Measurements from ENCODE around the gene KRTAP16-1. TPM values are rescaled to one million over a fixed set of nuclear protein-coding genes. Genes with fewer than 3 reads are reported as not detected.

KRTAP16-1 gene
- total and polyA plus RNA-seq, 12 donors: not detected

DNA sequence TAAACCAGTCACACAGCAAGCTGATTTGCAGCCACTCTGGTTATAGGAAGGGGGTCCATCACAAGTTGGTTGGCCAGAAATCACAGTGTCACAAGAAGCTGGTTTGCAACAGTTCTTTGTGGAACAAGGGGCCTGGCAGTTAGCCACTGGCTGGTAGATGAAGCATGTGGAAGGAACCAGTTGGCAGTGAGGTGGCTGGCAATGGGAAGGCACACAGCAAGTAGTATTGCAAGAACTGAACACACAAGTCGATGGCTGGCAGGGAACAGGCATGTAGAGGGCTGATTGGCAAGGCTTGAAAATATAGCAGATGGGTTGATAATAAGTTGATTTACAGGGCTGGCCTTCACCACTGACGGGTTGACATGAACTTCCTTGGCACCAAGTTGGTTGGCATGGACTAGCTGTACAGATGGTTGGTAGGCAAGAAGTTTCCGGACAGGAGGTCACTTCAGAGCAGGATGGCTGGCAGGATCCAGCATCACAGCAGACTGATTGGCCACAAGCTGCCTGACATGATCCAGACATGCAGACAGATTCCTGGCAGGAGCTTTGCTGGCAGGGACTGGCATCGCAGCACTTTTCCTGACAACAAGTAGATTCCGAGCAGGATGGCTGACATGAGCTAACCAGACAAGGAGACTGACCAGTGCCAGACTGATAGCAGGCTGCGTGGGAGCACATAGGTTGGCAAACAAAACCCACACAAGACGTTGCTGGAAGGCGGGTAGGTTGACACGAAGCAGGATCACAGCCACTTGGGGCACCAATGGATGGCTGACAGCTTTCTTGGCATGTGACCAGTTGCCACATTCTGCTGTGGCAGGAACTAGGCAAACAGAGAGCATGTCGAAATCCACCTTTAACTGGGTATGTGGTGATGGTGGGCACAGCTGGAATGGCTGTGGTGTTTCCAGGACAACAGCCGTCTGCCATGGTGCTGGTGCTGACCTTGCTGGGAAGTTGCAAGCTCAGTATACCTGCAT is 6.9 kb downstream of the KRTAP16-1 start, which contains the start of gene KRTAP29-1:
KRTAP29-1 (minus strand) TSS at position 936 of the 986 bp plus-strand sequence; CDS start at position 936, 0 bp downstream.
- Histone ChIP-seq H3K27ac (peak within 1 kb of the TSS in 3 of 10 donors; percentile 5 to 39 (median 26)), H3K4me1 (peaks cover 0 to 10% (median 4%) of the 10 kb centered on the region in 9 donors), H3K9me3 (peaks cover 0 to 20% (median 0%) of the 10 kb centered on the region in 11 donors), H3K4me3 (no peak within 1 kb of the TSS), H3K27me3 (peaks cover 0 to 13% (median 0%) of the 10 kb centered on the region in 7 donors), H3K36me3 (no peaks in the 10 kb centered on the region)
- 36 to 41% methylated on average over 11 of the region's 11 CpGs for WGBS, 2 donors
- DNase-seq: peak; percentile 51 to 78
- ATAC-seq: peak; percentile 87 to 98 (median 95)
- TF ChIP-seq, protein P1, sequence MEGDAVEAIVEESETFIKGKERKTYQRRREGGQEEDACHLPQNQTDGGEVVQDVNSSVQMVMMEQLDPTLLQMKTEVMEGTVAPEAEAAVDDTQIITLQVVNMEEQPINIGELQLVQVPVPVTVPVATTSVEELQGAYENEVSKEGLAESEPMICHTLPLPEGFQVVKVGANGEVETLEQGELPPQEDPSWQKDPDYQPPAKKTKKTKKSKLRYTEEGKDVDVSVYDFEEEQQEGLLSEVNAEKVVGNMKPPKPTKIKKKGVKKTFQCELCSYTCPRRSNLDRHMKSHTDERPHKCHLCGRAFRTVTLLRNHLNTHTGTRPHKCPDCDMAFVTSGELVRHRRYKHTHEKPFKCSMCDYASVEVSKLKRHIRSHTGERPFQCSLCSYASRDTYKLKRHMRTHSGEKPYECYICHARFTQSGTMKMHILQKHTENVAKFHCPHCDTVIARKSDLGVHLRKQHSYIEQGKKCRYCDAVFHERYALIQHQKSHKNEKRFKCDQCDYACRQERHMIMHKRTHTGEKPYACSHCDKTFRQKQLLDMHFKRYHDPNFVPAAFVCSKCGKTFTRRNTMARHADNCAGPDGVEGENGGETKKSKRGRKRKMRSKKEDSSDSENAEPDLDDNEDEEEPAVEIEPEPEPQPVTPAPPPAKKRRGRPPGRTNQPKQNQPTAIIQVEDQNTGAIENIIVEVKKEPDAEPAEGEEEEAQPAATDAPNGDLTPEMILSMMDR (IDR thresholded peaks at IDR 0.05): no peak
- intact Hi-C loops (cut with DNase I): loop anchor here in 1 of 10 donors (1.0 to 10.0 kb wide), 2 partner anchors 162 to 193 kb away; no protein-coding TSS in a partner anchor

DNA sequence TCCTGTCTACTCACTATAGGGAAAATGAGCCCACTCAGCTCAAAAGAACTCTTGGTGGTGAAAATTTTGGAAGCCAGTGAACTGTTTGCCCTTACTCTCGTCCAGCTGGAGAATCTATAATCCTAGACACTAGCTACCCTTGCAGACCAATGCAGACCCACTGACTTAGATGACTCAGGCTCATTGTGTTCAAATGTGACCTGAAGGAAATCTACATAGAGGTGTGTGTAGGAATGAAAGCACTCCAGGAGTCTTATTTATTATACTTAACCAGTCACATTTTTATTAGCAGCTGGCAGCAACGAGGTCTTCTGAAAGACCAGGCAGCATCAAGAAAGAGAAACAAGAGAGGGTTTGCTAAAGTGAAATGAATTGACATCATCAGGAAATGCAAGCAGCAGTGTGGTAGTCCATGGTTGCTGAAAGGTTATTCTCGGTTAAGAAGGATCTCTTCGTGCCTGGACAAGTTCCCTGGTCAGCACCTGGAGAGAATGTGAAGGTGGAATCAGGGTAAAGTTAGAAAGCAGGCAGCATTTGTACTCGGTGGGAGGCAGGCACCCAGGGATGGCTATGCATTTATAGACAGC is 7.8 kb downstream of the KRTAP16-1 start:
- ATAC-seq: no peak
- no peak overlapping the region for H3K4me3 ChIP-seq
- peaks cover 0 to 6% (median 0%) of the 10 kb centered on the region in 7 donors for H3K27me3 ChIP-seq
- 67 to 69% methylated on average over 5 of the region's 5 CpGs for WGBS, 2 donors
- H3K27ac ChIP-seq: no peak overlapping the region
- H3K9me3 ChIP-seq: peaks cover 0 to 20% (median 0%) of the 10 kb centered on the region in 11 donors
- DNase-seq: no peak
- H3K36me3 ChIP-seq: no peaks in the 10 kb centered on the region
- intact Hi-C loops (cut with DNase I): loop anchor here in 1 of 10 donors (10.0 kb wide), 1 partner anchor 194 kb away; no protein-coding TSS in a partner anchor
- TF ChIP-seq, protein P1 (IDR thresholded peaks at IDR 0.05): no peak
- H3K4me1 ChIP-seq: peaks cover 0 to 10% (median 4%) of the 10 kb centered on the region in 9 donors

DNA sequence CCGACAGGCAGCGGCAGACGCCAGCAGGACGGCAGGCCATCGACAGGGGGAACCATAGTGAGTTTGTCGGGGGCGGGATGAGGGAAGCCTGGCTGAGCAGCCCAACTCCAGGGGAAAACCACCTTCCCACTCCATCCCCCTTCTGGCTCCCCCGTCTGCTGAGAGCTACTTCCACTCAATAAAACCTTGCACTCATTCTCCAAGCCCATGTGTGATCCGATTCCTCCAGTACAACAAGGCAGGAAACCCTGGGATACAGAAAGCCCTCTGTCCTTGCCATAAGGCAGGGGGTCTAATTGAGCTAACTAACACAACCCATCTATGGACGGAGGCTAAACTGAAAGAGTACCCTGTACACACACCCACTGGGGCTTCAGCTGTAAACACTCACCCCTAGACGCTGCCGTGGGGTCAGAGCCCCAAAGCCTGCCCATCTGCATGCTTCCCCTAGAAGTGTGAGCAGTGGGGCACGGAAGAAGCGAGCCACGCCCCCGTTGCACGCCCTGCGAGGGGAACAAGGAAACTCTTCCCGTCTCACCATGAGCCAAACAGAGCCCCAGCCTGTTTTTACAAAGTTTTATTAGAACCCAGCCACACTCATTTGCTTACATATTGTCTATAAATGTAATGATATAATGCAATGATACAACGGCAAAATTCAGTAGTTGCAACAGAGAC is 10.5 kb downstream of the KRTAP16-1 start:
- WGBS, 2 donors: 84 to 85% methylated on average over 20 of the region's 20 CpGs
- Histone ChIP-seq H3K4me1 (peaks cover 0 to 10% (median 4%) of the 10 kb centered on the region in 9 donors), H3K27ac (no peak overlapping the region), H3K36me3 (no peaks in the 10 kb centered on the region), H3K27me3 (peaks cover 0 to 6% (median 0%) of the 10 kb centered on the region in 7 donors), H3K4me3 (no peak overlapping the region), H3K9me3 (peaks cover 0 to 20% (median 0%) of the 10 kb centered on the region in 11 donors)
- DNase-seq: no peak
- no peak for ATAC-seq
- TF ChIP-seq, protein P1 (IDR thresholded peaks at IDR 0.05): no peak
- intact Hi-C loops (cut with DNase I): loop anchor here in 1 of 10 donors (10.0 kb wide), 1 partner anchor 354 kb away; no protein-coding TSS in a partner anchor

All from heart right ventricle (tissue), 16 donors.